NB4 (cell line): ENCODE measurements around the gene OR5AU1.

ENCODE experiments used
- DNase-seq: peaks from one replicate; pipeline ENCODE4 v3.0.0; 2010; ENCODE audit warnings: low read depth
- H3K4me3 ChIP-seq: one replicate; pipeline ENCODE4 v1.5.1; 2011; ENCODE audit warnings: mild to moderate bottlenecking, low read depth, low read length, moderate library complexity
- CTCF ChIP-seq: IDR thresholded peaks from one replicate; pipeline ENCODE4 v1.5.1; 2012; ENCODE audit warnings: low read depth, low read length
- MAX ChIP-seq: IDR thresholded peaks from 2 replicates; pipeline ENCODE4 v1.6.1; 2011; ENCODE audit warnings: low read depth, low read length
- MYC ChIP-seq: IDR thresholded peaks from 2 replicates; pipeline ENCODE4 v1.6.1; 2011; ENCODE audit warnings: low read depth, low read length
- POLR2A ChIP-seq: IDR thresholded peaks from 2 replicates; pipeline ENCODE4 v1.6.1; 2011; ENCODE audit warnings: mild to moderate bottlenecking; ENCODE audit not compliant: insufficient read length; ENCODE audit errors: extremely low read depth

The OR5AU1 gene

DNA sequence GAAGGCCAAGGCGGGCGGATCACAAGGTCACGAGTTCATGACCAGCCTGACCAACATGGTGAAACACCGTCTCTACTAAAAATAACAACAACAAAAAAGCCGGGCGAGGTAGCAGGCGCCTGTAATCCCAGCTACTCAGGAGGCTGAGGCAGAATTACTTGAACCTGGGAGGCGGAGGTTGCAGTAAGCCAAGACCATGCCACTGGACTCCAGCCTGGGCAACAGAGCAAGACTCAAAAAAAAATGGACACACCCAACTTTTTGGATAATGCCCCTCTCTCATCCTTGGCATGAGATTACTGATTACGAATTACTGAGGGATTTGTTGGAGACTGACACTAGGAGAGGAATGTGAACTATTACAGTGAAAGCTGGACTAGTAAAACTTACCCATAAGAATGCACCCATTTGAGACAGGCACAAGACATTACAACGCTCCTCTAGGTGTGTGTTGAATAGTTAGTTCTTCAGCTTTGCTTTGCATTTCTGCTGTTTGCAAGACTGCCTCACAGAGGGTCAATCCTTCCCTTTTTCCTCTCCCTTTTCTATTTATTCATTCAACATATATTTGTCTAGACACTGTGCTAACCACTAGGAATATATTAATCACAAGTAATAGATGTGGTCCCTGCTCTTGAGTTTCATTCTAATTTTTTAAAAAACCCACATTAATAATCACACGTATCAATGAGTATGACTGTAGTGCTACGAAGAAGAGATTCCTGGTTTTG is 46.0 kb upstream of the OR5AU1 start:
- no peak for DNase-seq
- H3K4me3 ChIP-seq, result no peak overlapping the region
- TF ChIP-seq MYC (no peak), CTCF (no peak), POLR2A (no peak), MAX (no peak)

GRCh38 chr14:21200752-21201461 is 45.0 kb upstream of the OR5AU1 start:
- no peak for DNase-seq
- TF ChIP-seq POLR2A (peak; percentile 19), CTCF (no peak)
- H3K4me3 ChIP-seq, result no peak overlapping the region

DNA sequence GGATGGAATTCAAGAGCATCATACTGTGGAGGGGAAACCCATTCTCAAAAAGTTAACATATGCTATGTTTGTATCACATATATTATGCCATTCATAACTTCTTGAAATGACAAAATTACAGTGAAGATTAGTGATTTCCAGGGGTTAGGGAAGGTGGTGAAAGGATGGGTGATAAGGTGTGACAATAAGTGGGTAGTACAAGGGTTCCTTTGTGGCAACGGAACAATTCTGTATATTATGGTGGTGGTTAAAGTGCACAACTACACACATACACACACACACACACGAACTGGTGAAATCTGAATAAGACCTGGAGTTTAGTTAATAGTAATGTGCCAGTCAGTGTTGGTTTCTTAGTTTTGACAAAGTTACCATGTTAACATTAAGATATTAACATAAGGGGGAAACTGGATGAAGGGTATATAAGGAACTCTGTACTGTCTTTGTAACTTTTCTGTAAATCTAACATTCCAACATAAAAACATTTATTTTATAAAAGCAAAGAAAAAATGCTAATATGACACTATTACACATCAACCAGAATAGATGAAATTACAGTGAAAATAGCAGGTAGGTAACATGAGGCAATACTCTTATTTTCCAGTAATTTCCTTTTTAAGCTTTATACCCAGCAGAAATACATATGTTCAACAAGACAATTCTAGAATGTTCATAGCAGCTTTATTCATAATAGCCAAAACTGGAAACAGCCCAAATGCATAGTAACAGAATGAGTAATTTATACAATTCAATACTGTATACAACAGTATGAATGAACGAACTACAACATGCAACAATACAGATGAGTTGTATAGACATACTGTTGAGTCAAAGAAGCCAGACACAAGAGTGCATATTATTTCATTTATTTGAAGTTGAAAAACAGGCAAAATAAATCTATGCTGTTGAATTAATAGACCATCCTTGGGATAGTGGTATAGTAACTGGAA is 44.0 kb upstream of the OR5AU1 start:
- no peak overlapping the region for H3K4me3 ChIP-seq
- no peak for DNase-seq
- TF ChIP-seq CTCF, result no peak
- no peak for TF ChIP-seq MAX

- no peak overlapping the region for H3K4me3 ChIP-seq
- no peak for DNase-seq
- no peak for TF ChIP-seq POLR2A
- TF ChIP-seq CTCF, result no peak
- no peak for TF ChIP-seq MAX
- TF ChIP-seq MYC, result no peak
Measured at GRCh38 chr14:21197418-21198205, 41.7 kb upstream of the OR5AU1 start.

GRCh38 chr14:21194597-21194996 is 38.7 kb upstream of the OR5AU1 start:
- no peak overlapping the region for H3K4me3 ChIP-seq
- no peak for DNase-seq
- no peak for TF ChIP-seq POLR2A
- TF ChIP-seq MAX, result no peak
- TF ChIP-seq CTCF, result no peak
- no peak for TF ChIP-seq MYC
